HG02943 (cell line): ENCODE data around the gene CMC2.

Experiments
- ATAC-seq: cut with Tn5 transposase; IDR thresholded peaks from one replicate; pipeline ENCODE4 v1.9.1; 2021; ENCODE audit warnings: mild to moderate bottlenecking, low read depth, moderate library complexity; ENCODE audit not compliant: unreplicated experiment

The CMC2 gene

DNA sequence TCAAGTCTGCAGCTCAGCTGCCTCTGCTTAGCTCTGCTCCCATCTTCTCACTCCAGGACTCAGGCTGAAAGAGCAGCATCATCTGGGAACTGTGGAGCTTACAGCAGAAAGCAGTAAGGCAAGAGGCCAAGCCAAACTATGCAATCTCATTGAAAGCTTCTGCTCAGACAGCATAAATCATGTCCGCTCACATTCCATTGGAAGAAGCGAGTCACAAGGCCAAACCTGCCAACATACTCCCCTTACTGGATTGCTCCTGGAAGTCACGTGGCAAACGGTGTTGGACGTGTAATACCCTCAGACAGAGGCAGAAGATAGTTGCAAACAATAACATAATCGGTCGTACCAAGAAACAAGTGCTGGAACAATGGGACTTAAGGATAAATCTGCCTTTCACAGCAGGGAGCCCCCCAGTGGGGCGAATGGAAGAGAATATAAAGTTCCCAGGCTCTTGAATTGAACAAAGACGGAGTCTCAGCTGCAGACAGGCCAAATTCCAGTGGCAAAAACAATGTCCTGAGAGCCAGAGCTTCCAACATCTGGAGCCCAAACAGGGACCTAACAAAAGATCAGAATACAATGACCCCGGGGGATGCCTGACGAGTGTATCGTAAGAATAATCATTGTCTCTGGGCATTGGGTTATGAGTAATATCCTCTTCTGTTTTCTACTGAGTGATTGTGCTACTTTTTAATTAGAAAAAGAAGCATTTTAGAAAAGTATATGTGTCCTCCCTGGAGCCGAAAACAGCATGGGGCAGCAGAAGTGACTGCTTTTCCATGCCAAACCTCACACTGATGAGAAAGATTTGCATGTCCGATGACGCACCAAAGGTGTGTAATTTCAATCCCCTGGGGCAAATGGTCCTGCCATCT, 68.4 kb downstream of the CMC2 start:
- no peak for ATAC-seq

GRCh38 chr16:80936410-80936809, 70.3 kb downstream of the CMC2 start:
- ATAC-seq, result no peak

DNA sequence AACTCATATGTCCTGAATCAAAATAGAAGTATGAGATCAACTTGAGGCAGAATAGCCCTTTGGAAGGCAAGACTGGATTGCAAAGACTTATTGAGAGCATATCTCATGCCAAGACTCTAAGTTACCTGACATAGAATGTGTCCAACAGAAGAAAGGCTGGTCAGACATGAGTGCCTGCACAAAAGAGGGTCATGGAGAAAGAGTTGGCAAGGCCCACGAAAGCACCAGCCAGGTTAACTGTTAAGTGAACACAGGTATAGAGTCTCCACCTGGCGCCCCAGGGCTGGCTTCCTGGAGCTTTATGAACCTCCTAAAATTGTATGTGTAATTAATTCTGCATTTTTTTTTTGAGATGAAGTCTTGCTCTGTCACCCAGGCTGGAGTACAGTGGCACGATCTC, 71.0 kb downstream of the CMC2 start:
- ATAC-seq, result no peak

- no peak for ATAC-seq
Observed at GRCh38 chr16:80932708-80933095, 74.0 kb downstream of the CMC2 start.

- ATAC-seq, result no peak
Observed at GRCh38 chr16:80931801-80932707, 74.6 kb downstream of the CMC2 start.

GRCh38 chr16:80924372-80924978, 82.2 kb downstream of the CMC2 start:
- no peak for ATAC-seq

- no peak for ATAC-seq
Observed at GRCh38 chr16:80923356-80923755, 83.3 kb downstream of the CMC2 start.
